Raji (cell line): Measurements from ENCODE around the gene RASGEF1C.

Experiments used
- POLR2A ChIP-seq: IDR thresholded peaks from 2 replicates; pipeline ENCODE4 v1.6.1; 2011; ENCODE audit warnings: low read depth, low read length, control low read depth; ENCODE audit not compliant: insufficient read depth

RASGEF1C gene

DNA sequence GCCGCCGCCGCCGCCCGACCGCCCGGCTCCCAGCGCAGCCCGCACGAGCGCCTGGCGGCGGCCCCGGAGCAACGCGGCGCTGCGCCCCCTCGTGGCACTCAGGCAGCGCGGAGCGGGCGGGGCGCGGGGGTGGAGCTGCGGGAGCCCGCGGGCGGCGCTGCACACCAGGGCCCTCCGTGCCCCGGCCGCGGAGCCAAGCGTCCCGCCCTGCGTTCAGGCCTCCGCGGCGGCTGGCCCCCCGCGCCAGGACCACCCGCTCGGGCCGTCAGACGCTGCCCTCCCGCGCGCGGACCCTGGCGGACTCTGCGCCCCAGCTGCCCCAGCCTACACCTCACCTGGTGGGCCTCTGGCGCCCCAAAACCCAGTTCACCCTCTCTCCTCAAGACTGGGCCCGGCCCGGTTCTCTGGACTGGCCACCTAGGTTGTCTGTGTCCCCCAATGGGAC lies at the start of gene RASGEF1C:
Gene RASGEF1C (minus strand): TSS at position 75 of the 445 bp plus-strand sequence. CDS start 71,159 bp downstream, outside the sequence.
- no peak for TF ChIP-seq POLR2A

DNA sequence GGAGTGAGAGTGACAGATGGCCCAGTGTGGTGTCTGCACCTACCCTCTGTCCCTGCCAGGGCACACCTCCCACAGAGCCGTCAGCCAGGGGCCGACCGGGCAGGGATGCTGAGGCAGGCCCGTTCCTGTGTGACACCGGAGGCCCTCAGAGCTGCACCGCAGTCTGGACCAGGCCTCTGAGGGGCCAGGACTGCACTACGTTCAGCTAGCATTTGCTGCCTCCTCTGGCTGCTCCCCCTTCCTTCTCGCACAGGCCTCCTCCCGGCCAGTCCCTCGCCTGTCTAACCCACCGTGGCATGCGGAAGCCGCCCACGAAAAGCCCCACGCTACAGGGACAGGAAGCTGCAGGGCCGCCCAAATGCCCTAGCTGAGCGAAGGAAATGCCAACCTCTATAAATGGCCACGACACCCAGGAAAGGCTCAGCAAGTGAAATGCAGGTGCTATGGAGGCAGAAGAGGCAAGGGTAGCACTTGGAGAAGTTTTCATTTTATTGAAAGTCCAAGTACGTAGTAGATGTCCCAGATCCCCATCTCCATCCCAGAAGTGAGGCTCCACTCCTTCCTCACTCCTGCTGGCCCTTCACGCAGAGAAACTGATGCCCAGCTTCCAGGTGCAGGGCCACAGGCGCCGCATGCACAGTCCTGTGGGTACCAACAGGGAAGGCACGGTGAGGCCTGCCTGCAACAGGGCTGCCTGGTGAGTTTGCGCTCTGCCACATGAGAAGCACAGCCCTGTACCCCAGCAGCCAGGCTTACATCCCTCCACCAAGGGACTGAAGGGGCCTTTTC lies 44.2 kb upstream of the RASGEF1C start:
- no peak for TF ChIP-seq POLR2A

DNA sequence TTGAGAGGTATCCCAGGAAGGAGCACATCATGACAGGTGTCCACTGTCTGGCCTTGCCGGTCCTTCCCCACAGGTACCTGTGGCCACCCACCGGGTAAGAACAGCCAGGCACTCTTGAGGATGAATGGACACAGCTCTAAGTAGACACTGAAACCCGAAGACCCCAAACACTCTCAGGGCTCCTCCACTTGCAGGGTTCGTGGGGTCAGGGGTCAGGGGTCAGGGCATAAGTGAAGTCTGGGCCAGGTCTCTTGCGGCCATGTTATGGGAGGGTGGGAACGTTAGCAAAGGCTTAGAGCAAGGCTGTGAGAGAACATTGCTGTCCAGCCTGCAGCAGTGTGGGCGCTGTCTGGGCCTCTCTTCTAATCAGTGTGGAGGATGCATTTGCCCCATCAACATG lies 42.9 kb upstream of the RASGEF1C start:
- TF ChIP-seq POLR2A: no peak

DNA sequence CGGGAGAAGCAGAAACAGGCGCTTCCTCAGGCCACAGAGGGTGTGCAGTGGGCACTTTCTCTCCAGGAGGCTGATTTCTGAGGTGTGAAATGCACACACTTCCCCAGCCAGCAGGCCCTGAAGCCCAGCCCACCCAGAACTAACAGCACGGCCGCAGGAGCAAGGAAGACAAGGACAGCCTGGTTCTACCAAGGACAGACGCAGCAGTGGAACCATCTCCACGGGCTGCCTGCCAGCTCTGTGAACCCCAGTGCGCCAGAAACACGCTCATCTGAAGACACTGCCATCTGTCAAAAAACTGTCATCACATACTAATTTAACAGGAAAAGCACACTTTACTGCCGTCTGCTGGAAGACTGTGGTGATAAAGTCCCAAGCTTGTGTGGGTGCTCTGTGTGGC lies 42.1 kb upstream of the RASGEF1C start:
- no peak for TF ChIP-seq POLR2A

DNA sequence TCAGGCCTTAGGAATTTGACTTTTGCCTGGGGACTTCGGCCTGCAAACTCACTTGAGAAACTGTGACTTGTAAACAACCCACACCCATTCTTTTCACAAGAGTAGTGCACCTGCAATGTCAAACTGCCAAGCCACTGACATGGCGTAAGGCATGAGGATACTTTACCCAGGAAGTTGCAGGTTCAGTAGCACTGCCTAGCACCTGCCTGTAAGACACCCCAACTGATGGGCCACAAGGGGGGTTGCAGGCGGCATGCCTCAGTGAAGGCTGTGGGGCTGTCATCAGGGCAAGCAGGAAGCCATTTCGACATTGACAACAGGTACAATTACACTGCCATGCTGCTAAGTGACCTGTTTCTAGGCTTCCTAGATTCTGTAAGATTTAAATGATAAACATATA lies 41.3 kb upstream of the RASGEF1C start:
- no peak for TF ChIP-seq POLR2A

DNA sequence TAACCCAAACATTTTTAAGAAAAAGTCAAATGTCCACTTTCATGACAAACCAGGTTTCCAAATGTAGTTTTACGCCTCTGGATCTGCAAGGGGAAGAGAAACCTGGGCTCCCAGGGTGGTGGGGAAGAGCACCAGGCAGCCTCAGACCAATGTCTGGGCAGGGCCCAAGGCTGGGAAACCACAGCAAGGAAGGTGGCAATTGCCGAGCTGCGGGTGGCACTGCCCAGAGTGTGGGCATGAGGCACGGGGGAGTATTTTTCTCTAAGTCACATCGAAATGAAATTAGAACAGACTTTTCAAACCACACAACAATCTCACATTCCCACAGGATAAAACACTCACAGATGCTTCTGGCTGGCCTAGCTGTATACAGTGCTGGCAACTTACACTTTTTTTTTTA lies 32.6 kb upstream of the RASGEF1C start:
- no peak for TF ChIP-seq POLR2A

DNA sequence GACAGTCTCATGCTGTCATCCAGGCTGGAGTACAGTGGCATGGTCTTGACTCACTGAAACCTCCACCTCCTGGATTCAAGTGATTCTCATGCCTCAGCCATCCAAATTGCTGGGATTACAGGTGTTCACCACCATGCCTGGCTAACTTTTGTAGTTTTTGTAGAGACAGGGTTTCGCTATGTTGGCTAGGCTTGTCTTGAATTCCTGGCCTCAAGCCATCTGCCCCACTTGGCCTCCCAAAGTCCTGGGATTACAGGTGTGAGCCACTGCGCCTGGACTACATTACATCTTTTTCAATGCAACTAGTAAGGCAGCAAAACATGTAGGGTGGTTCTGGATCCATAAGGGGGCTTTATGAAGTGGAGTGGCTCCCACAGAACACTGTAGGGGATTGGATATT lies 29.6 kb upstream of the RASGEF1C start:
- TF ChIP-seq POLR2A: no peak

DNA sequence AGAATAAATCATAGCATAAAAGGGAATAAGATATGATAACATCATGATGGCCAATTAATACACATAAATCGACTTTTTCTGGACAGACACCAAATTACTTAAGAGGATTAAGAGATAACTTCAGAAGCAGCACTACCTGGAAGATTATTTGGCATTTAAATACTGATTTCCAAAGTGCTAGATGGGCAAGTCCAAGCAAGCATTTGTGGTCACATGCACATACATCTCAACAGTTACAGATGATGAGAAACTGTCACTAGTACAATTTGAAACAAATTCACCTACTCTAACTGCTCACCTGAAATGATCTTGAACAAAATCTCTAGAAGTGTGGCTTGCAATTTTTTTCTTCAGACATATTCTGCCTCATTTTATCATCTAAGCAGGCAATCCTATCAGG lies 26.8 kb upstream of the RASGEF1C start:
- TF ChIP-seq POLR2A: no peak

DNA sequence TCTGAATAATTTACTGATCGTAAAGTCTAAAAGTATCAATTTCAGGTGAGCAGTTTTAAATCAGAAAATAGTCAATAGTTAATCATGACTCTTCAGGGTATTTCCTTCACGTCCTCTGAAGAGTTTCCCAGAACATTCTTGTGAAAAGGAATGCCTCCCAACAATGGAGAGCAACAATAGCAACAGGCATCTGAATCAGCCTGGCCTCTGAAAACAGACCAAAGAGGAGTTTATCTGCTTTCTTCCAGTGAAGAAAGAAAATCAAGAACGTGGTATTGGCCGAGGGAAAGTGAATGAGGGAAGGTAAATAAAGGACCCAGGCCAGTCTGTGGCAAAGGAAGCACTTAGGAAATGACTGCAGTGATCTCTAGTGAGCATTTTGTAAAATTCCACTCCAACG lies 26.1 kb upstream of the RASGEF1C start:
- TF ChIP-seq POLR2A: no peak

DNA sequence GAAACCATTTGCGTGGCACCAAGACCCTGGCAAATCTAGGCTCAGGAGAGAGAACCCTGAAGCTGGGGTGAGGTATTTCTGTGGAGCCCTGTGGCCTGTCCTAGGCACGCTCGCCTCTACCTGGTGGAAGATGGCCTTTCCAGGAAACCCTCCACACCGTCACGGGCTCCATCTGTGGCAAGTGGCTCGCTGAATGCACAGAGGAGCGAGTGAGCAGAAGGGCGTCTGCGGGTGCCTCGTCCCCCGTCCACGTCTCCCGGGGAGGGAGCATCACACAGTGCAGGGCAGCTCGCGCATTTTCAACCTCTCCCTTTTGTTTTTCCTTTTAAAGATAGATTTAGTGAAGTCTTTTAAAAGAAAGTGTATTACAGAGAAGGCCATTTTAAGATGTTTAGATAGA lies 25.3 kb upstream of the RASGEF1C start:
- TF ChIP-seq POLR2A: no peak

DNA sequence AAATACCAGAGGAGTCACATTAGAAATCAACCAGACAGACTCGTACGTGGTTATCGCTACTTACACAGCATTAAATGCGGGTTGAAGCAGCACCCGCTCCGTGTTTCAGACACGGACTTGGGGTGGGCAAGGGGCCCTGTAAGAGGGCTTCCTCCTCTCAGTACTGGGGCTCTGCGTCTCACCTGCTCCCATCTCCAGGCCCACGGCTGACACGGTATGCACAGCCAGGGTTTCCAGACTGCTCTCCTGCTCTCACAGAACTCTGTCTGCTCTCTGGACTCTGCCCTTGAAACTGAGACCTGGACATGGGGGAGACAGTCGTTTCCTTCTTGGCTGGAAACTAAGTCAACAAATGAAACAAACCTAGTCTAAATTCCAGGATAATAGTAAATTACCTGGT lies 24.7 kb upstream of the RASGEF1C start:
- no peak for TF ChIP-seq POLR2A

DNA sequence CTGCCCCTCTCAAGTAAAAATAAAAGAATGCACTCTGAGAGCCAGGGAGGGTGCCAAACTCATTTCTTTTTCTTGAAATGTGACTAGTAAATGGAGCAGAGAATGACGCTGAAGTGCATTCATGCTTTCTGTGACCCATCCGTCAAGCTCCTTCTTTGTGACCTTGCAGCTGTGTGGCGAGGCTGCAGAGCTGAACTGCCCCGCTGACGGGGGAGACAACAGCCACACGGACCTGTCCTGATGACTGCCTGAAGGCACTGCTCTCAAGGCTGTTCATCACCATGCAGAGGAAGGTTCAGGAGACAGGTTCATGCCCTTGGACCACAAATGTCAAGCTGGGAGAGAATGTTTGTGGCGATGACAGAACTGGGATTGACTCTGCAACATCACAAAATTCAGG lies 21.0 kb upstream of the RASGEF1C start:
- TF ChIP-seq POLR2A: no peak

DNA sequence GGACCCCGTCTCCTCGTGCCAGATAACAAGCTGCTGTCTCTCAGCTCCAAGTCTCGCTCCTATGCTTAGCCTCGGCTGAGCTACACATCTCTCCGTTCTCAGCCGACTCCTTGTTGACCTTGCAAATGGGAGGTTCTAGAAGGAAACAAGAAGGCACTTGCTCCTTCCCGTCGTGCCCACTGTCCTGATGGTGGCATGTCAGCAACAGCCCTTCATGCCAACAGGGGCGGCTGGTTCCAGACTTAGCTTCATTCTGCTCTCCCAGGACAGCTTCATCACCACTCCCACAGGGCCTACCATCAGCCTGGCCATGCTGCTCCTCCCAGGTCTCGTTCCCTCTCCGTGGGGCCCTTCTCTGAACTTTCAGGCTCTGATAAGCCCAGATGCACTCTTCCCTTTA lies 13.0 kb upstream of the RASGEF1C start:
- no peak for TF ChIP-seq POLR2A

DNA sequence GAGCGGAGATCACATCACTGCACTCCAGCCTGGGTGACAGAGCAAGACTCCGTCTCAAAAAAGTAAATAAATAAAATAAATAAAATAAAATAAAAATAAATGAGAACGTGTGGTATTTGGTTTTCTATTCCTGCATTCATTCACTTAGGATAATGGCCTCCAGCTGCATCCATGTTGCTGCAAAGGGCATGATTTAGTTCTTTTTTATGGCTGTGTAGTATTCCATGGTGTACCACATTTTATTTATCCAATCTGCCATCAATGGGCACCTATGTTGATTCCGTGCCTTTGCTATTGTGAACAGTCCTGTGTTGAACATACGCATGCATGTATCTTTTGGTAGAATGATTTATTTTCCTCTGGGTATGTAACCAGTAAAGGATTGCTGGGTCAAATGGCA lies 8.8 kb upstream of the RASGEF1C start:
- no peak for TF ChIP-seq POLR2A

DNA sequence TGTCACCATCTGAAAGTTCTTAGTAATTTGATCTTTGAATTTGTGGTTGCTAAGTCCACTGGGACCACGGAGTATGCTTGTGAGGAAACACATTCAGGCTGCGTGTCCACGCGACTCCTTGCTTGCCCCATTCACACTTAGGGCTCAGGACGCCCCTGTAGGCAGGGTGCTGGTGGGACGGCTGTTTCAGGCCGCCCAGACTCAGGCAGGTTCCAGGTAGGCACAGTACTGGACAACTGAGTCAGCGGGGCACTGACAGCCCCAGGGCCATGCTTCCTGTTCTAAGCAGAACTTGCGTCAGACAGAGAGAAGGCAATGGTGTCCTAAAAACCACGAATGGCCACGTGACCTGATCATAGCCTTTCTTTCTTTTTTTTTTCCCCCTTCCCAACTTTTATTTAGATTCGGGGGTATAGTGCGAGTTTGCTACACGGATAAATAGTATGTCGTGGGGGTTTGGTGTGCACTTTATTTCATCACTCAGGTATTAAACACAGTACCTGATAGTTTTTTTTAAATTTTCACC lies 7.7 kb upstream of the RASGEF1C start:
- TF ChIP-seq POLR2A: no peak

DNA sequence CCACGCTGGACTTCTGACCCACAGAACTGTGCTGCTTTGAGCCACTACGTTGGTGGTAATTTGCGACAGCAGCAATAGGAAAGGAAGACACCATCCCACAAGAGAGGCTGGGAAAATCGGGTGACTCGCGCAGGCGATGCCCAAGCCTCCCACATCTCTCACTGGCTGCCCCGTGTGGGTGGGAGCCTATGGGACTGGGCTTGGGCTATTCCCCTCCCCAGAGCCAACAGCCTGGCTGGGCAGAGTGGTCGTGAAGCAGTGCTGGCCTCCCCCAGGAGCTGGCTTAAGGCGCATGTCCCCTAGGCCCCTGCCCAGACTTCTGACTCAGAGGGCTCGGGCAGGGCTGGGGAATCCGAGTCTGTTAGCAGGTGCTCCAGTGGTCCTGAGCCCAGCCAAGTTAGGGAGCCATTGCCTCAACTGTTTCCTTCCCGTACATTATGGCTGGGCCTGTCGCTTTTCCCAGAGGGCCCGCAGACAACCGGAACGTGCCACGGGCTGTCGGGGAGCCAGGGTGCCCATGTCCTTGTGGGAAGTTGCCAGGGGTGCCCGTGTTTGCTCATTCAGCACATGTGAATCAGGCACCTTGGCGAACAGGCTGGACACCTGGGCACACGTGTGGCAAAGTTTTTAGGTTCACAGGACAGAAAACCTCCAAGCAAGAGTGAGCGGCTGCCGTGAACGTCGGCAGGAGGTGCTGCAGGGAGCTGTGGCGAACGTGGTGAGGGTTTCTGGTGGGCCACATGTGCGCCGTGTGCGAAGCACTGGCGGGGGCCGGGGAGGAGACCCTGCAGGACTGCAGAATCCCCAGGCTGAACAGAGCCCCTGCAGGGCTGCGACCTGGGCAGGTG lies 7.0 kb upstream of the RASGEF1C start:
- TF ChIP-seq POLR2A: no peak

DNA sequence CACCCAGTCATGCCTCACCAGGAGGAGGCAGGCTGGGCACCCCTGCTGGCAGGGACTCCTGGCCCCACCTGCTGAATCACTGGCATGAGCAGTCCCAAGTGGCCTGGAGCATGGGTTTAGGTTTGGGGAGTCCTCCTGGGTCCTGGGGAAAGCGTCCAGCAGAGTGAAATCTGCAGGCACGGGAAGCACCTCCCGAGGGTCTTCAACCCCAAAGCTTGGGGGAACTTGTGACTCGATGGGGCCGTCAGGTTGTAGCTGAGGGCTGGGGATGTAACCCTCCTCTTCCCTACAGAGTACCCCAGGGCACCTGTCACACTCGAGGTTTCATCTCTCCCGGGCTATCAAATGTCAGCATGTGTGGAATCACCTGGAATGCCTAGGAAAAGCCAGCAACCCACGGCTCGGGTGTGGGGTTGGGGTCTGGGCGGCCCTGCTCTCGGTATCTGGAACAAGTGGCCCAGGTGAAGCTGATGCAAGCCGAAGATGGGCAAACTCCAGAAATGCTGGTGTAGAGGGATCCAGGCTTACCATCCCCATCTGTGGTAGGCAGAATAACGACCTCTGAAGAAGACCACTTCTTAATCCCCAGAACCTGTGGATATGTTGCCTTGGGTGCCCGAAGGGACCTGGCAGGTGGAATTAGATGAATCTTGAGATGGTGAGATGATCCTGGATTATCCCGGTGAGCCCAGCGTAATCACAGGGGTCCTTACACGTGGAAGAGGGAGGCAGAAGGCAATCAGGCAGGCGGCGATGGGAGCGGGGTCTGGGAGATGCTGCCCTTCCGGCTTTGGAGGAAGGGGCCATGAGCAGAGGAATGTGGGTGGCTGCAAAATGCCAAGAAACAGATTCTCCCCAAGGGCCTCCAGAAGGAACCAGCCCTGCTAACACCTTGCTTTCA lies 6.1 kb upstream of the RASGEF1C start:
- TF ChIP-seq POLR2A: no peak
